HCT116 (cell line): Measurements from ENCODE around the gene NOS3.

ENCODE experiments used
- ATF3 ChIP-seq: IDR thresholded peaks from 2 replicates; pipeline ENCODE4 v1.6.1; 2012
- CTCF ChIP-seq, 3 experiments: fragments of 200-600 bp in 1 of 3; sonication (generic) in 1 of 3; IDR thresholded peaks in 2 of 3; conservative IDR thresholded peaks in 1 of 3; 2 replicates each; pipeline ENCODE4 v1.5.1; 2012 to 2017; ENCODE audit warnings: low read depth in 2 of 3, low read length in 2 of 3, antibody characterized with exemption in 1 of 3, borderline replicate concordance in 1 of 3, control low read depth in 1 of 3, mild to moderate bottlenecking in 1 of 3, mixed read lengths in 1 of 3, mixed run types in 1 of 3, moderate library complexity in 1 of 3; ENCODE audit not compliant: insufficient read depth in 1 of 3
- EZH2 ChIP-seq: fragments of 200-600 bp; sonication (generic); IDR thresholded peaks from 2 replicates; pipeline ENCODE4 v1.6.1; 2017; ENCODE audit warnings: antibody characterized with exemption, mixed run types
- JUND ChIP-seq: IDR thresholded peaks from 2 replicates; pipeline ENCODE4 v1.6.1; 2012
- MAX ChIP-seq: IDR thresholded peaks from 2 replicates; pipeline ENCODE4 v1.6.1; 2012
- POLR2A ChIP-seq: IDR thresholded peaks from 2 replicates; pipeline ENCODE4 v1.7.0; 2011; ENCODE audit warnings: borderline replicate concordance; ENCODE audit not compliant: insufficient read depth, insufficient read length; ENCODE audit errors: extremely low read depth
- POLR2AphosphoS5 ChIP-seq: IDR thresholded peaks from 2 replicates; pipeline ENCODE4 v1.6.1; 2011; ENCODE audit warnings: mild to moderate bottlenecking, low read depth, low read length, moderate library complexity
- RAD21 ChIP-seq: IDR thresholded peaks from 2 replicates; pipeline ENCODE4 v1.6.1; 2012; ENCODE audit warnings: low read depth, mild to moderate bottlenecking
- SRF ChIP-seq: IDR thresholded peaks from 2 replicates; pipeline ENCODE4 v1.6.1; 2012; ENCODE audit warnings: low read depth
- ZNF274 ChIP-seq: fragments of 200-500 bp; sonication (Bioruptor generic); IDR thresholded peaks from 2 replicates; pipeline ENCODE4 v1.6.1; 2014; ENCODE audit warnings: mild to moderate bottlenecking, low read depth, low read length, inconsistent platforms
- TF ChIP-seq, protein P1 (sequence below): IDR thresholded peaks from 2 replicates; pipeline ENCODE4 v1.6.1; 2012; ENCODE audit warnings: low read depth

DNA sequence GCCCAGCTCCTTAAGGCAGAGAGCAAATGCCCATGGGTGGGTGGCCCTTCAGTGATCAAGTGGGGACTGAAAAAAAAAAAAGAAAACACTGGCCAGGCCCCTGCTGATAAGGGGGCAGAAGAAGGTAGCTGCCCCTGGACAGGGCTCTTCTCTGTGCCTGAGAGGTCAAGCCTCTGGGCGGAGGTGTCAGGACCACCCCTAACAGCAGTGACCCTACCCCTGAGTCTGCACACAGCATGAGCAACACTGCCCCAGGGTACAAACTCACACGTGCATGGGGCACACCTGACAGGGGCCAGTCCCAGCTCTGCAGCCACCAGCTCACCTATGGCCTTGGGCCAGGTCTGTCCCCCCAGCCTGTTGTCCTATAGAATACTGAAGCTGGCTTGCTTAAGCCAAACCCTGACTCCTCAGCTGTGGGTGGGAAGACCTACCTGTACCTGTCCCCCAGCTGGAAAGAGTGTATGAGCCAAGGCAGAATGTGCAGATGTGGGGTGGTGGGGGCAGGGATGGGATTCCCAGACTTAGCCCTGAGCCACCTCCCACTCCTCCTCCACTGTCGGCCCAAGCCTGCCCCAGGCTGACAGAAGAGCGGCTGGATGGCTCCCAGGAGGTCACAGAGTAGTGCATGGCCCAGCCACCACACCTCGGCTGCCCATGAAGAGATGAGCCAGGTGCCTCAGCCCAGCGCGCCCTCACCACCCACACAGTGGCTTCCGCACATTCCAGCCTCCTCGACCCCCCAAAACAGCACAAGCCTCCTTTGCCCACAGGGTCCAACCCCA lies 36.4 kb upstream of the NOS3 start:
- TF ChIP-seq, protein P1, sequence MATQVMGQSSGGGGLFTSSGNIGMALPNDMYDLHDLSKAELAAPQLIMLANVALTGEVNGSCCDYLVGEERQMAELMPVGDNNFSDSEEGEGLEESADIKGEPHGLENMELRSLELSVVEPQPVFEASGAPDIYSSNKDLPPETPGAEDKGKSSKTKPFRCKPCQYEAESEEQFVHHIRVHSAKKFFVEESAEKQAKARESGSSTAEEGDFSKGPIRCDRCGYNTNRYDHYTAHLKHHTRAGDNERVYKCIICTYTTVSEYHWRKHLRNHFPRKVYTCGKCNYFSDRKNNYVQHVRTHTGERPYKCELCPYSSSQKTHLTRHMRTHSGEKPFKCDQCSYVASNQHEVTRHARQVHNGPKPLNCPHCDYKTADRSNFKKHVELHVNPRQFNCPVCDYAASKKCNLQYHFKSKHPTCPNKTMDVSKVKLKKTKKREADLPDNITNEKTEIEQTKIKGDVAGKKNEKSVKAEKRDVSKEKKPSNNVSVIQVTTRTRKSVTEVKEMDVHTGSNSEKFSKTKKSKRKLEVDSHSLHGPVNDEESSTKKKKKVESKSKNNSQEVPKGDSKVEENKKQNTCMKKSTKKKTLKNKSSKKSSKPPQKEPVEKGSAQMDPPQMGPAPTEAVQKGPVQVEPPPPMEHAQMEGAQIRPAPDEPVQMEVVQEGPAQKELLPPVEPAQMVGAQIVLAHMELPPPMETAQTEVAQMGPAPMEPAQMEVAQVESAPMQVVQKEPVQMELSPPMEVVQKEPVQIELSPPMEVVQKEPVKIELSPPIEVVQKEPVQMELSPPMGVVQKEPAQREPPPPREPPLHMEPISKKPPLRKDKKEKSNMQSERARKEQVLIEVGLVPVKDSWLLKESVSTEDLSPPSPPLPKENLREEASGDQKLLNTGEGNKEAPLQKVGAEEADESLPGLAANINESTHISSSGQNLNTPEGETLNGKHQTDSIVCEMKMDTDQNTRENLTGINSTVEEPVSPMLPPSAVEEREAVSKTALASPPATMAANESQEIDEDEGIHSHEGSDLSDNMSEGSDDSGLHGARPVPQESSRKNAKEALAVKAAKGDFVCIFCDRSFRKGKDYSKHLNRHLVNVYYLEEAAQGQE, result no peak
- TF ChIP-seq POLR2A (no peak), CTCF (IDR thresholded peaks at IDR 0.05 in 2 of 3, conservative IDR thresholded peaks at IDR 0.05 in 1 of 3; ENCODE audit: borderline replicate concordance in 1 of 3, insufficient read depth in 1 of 3, low read depth in 2 of 3, low read length in 2 of 3) (no peak), EZH2 (no peak), RAD21 (no peak), ZNF274 (no peak), MAX (no peak), JUND (no peak), SRF (no peak), POLR2AphosphoS5 (no peak), ATF3 (no peak)
